Endometrial microvascular endothelial cells (primary cell): ENCODE measurements around the gene SEL1L. TPM values are rescaled to one million over a fixed set of nuclear protein-coding genes. Genes with fewer than 3 reads are reported as not detected.

Experiments
- in situ Hi-C: cut with HindIII; loops from 2 replicates; pipeline ENCODE4 v1.10.0; 2017; ENCODE audit warnings: low sequenced_read_pairs, low pct_unique_long_range_greater_than_20kb; ENCODE audit errors: inconsistent ontology term
- total RNA-seq: library from RNA; depleted of rRNA; stranded (reverse); fragments of >200 nt; gene quantifications from one replicate; pipeline ENCODE4 v1.2.3, GENCODE V29; 2015; ENCODE audit errors: inconsistent ontology term

SEL1L gene
- total RNA-seq, 1 donor from 2014 or later: 45.3 TPM

GRCh38 chr14:81454572-81455218 lies 79.0 kb downstream of the SEL1L start:
- in situ Hi-C loops: no loop called here

- in situ Hi-C loops: no loop called here
Measured at GRCh38 chr14:81453166-81453766, 80.4 kb downstream of the SEL1L start.

GRCh38 chr14:81452341-81453133 lies 81.1 kb downstream of the SEL1L start:
- in situ Hi-C loops: no loop called here

- in situ Hi-C loops: no loop called here
Measured at GRCh38 chr14:81450976-81451375, 82.7 kb downstream of the SEL1L start.

- in situ Hi-C loops: no loop called here
Measured at GRCh38 chr14:81450100-81450531, 83.5 kb downstream of the SEL1L start.

GRCh38 chr14:81449576-81449975 lies 84.1 kb downstream of the SEL1L start:
- in situ Hi-C loops: no loop called here

GRCh38 chr14:81449114-81449513 lies 84.5 kb downstream of the SEL1L start:
- in situ Hi-C loops: no loop called here

GRCh38 chr14:81447021-81447764 lies 86.5 kb downstream of the SEL1L start:
- in situ Hi-C loops: no loop called here

GRCh38 chr14:81446279-81447007 lies 87.2 kb downstream of the SEL1L start:
- in situ Hi-C loops: no loop called here

GRCh38 chr14:81441626-81442134 lies 92.0 kb downstream of the SEL1L start:
- in situ Hi-C loops: no loop called here

- in situ Hi-C loops: no loop called here
Measured at GRCh38 chr14:81440041-81440440, 93.6 kb downstream of the SEL1L start.

GRCh38 chr14:81437244-81437643 lies 96.4 kb downstream of the SEL1L start:
- in situ Hi-C loops: no loop called here

- in situ Hi-C loops: no loop called here
Measured at GRCh38 chr14:81436296-81437138, 97.1 kb downstream of the SEL1L start.

- in situ Hi-C loops: no loop called here
Measured at GRCh38 chr14:81435391-81436295, 98.0 kb downstream of the SEL1L start.

GRCh38 chr14:81435048-81435390 lies 98.6 kb downstream of the SEL1L start:
- in situ Hi-C loops: no loop called here

GRCh38 chr14:81434230-81434629 lies 99.4 kb downstream of the SEL1L start:
- in situ Hi-C loops: no loop called here

GRCh38 chr14:81433378-81433777 lies 100.3 kb downstream of the SEL1L start:
- in situ Hi-C loops: no loop called here
